Psoas muscle (tissue), 8 donors: ENCODE data around the gene TSSC4. TPM values are rescaled to one million over a fixed set of nuclear protein-coding genes. Genes with fewer than 3 reads are reported as not detected.

Source experiments
- ATAC-seq, 4 donors: fragments of 200-7000 bp; cut with Tn5 transposase; one replicate each; pipeline ENCODE4 v1.9.1; 2020; ENCODE audit warnings: moderate library complexity in 3 of 4, mild to moderate bottlenecking in 2 of 4
- DNase-seq, 2 donors: peaks; one replicate each; pipeline ENCODE4 v3.0.0-alpha.2; 2020
- H3K27ac ChIP-seq: fragments of 200-600 bp; one replicate; pipeline ENCODE4 v1.8.0; 2022
- H3K27me3 ChIP-seq, 3 donors: fragments of 200-600 bp in 1 of 3; one replicate each; pipeline versions ENCODE4 v1.6.1 to v1.8.0; 2013 to 2022; ENCODE audit warnings: low read length in 2 of 3, mild to moderate bottlenecking in 2 of 3, moderate library complexity in 1 of 3; ENCODE audit not compliant: insufficient read depth in 3 of 3
- H3K36me3 ChIP-seq, 2 donors: fragments of 200-600 bp in 1 of 2; one replicate each; pipeline versions ENCODE4 v1.6.1 to v1.8.0; 2013 to 2022; ENCODE audit warnings: low read depth in 1 of 2, mild to moderate bottlenecking in 1 of 2, moderate library complexity in 1 of 2; ENCODE audit not compliant: insufficient read depth in 1 of 2
- H3K4me1 ChIP-seq: fragments of 200-600 bp; one replicate; pipeline ENCODE4 v1.8.0; 2022
- H3K4me3 ChIP-seq: fragments of 200-600 bp; one replicate; pipeline ENCODE4 v1.8.0; 2022; ENCODE audit warnings: mild to moderate bottlenecking
- H3K9me3 ChIP-seq: fragments of 200-600 bp; one replicate; pipeline ENCODE4 v1.8.0; 2022
- WGBS, 3 donors: extraction: QIAGEN DNeasy Blood & Tissue Kit; methylation state at CpG; one replicate each; pipeline versions ENCODE4 v1.1.6 to v1.1.7; 2013; 5-methylcytosine and 5-hydroxymethylcytosine counted together
- intact Hi-C, 2 donors: fragments of 100-400 bp; cut with DNase I; formaldehyde crosslinking; loops; one replicate each; pipeline versions ENCODE4 v1.11.0 to v1.14.2; 2022
- polyA plus RNA-seq, 3 donors: library from polyadenylated mRNA; stranded (reverse); fragments of 200-250 nt; gene quantifications; one replicate each; pipeline ENCODE4 v1.2.3, GENCODE V29; 2013
- total RNA-seq, 4 donors: library from RNA; stranded (reverse); fragmentation: NEBNext Ultra II Directional in 2 of 4; extraction: Animal tissue kit (Norgen Biotek cat#: 25700) in 2 of 4; gene quantifications; one replicate each; pipeline versions ENCODE4 v1.2.1 to v1.2.4, GENCODE V29; 2021 to 2023
- TF ChIP-seq, protein P1 (sequence below): fragments of 200-600 bp; IDR thresholded peaks from one replicate; pipeline ENCODE4 v1.8.0; 2022; ENCODE audit warnings: antibody characterized with exemption
- donor health status: healthy with polysubstance abuse.
- donor health status: DM: no; HTN: no; CAD: no; lungs with moderate emphysema.
- donor health status: Bipolar disorder and iron deficiency.
- donor health status: healthy.
- donor health status: DM: yes; HTN: yes; CAD: no.
- donor health status: DM: no; HTN: no; CAD: no.
- donor health status: DM: no; HTN: no; CAD: no.
- donor health status: DM: yes; HTN: yes; CAD: no.

The TSSC4 gene
- total and polyA plus RNA-seq, 7 donors = 43.4 to 114 (median 65.5) TPM

DNA sequence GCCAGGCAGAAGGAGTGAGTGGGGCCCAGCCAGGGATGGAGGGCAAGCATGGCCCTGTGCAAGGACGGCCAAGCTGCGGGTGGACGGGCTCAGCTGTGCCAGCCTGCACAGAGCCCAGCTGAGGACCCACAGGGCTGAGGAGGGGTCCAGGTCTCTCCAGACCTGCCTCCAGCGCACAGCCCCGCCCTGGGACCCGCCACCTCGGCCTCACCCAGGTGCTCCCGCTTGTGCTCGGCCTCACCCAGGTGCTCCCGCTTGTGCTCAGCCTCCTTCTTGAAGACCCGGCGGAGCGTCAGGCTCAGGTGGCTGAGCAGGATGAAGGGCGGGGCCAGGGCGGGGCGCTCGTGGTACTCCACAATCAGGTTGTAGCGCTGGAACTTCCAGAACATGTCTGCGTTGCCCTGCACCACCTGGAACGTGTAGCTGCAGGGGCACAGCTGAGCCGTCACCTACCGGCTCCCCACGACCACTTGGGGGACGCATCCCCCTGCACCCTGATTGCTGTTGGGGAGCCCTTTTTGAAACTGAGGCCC is 6.4 kb downstream of the TSSC4 start:
- TF ChIP-seq, protein P1, sequence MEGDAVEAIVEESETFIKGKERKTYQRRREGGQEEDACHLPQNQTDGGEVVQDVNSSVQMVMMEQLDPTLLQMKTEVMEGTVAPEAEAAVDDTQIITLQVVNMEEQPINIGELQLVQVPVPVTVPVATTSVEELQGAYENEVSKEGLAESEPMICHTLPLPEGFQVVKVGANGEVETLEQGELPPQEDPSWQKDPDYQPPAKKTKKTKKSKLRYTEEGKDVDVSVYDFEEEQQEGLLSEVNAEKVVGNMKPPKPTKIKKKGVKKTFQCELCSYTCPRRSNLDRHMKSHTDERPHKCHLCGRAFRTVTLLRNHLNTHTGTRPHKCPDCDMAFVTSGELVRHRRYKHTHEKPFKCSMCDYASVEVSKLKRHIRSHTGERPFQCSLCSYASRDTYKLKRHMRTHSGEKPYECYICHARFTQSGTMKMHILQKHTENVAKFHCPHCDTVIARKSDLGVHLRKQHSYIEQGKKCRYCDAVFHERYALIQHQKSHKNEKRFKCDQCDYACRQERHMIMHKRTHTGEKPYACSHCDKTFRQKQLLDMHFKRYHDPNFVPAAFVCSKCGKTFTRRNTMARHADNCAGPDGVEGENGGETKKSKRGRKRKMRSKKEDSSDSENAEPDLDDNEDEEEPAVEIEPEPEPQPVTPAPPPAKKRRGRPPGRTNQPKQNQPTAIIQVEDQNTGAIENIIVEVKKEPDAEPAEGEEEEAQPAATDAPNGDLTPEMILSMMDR = no peak
- no peak overlapping the region for H3K27ac ChIP-seq
- no peak overlapping the region for H3K4me3 ChIP-seq
- H3K4me1 ChIP-seq = peaks cover 5% of the 10 kb centered on the region
- ATAC-seq (no peak), DNase-seq (no peak)
- H3K36me3 ChIP-seq = peaks cover 0 to 24% of the 10 kb centered on the region in 2 donors
- WGBS, 3 donors = 81 to 87% (median 83%) methylated on average over 19 to 24 of the region's 24 CpGs
- H3K27me3 ChIP-seq = no peaks in the 10 kb centered on the region
- no peaks in the 10 kb centered on the region for H3K9me3 ChIP-seq
- intact Hi-C loops = no loop called here

DNA sequence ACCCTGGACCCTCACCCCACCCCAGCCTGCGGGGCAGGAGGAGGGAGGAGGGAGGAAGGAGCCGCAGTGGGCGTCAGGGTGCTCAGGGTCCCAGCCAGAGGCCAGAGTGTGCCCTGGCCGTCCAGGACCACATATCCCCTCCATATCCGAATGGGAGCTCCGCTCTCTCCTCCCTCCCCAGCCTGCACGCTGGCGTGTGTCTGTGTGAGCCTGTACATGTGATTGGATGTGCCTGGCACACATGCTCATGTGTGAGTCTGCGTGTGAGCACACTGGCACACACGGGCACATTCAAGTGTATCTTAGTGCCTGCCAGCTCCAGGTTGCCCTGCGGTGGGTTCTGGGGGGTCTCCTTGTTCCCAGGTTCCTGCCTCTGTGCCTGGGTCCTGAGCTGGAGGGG is 8.1 kb downstream of the TSSC4 start:
- WGBS, 3 donors = 62 to 70% (median 65%) methylated on average over 10 to 11 of the region's 11 CpGs
- no peak for ATAC-seq
- Histone ChIP-seq H3K9me3 (no peaks in the 10 kb centered on the region), H3K27ac (no peak overlapping the region), H3K27me3 (no peaks in the 10 kb centered on the region), H3K4me1 (no peaks in the 10 kb centered on the region), H3K36me3 (peaks cover 0 to 7% of the 10 kb centered on the region in 2 donors), H3K4me3 (no peak overlapping the region)
- intact Hi-C loops = no loop called here
- no peak for DNase-seq
- TF ChIP-seq, protein P1 = no peak

DNA sequence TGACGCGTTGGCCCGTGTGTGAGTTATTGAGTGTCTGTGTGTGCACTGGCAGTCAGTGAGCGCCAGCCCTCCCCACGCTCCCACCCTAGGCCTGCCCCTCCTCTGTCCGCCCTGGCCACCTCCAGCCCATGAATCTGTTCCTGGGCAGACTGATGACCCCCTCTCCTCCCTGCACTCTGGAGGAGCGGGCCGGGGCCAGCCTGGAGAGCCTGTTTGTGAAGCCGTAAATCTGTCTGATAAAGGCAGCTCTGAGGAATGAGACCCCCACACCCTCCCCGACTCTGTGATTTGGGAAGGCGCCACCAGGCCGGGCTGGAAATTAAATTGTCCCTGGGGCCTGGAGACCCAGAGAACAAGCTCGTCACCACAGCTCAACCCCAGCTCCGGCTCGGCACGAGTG is 8.6 kb downstream of the TSSC4 start:
- WGBS, 3 donors = 47 to 55% (median 54%) methylated on average over 16 of the region's 16 CpGs
- Histone ChIP-seq H3K27ac (no peak overlapping the region), H3K27me3 (no peaks in the 10 kb centered on the region), H3K36me3 (peaks cover 0 to 3% of the 10 kb centered on the region in 2 donors), H3K4me1 (no peaks in the 10 kb centered on the region), H3K9me3 (no peaks in the 10 kb centered on the region), H3K4me3 (no peak overlapping the region)
- intact Hi-C loops = no loop called here
- ATAC-seq (no peak), DNase-seq (no peak)
- TF ChIP-seq, protein P1 = no peak

DNA sequence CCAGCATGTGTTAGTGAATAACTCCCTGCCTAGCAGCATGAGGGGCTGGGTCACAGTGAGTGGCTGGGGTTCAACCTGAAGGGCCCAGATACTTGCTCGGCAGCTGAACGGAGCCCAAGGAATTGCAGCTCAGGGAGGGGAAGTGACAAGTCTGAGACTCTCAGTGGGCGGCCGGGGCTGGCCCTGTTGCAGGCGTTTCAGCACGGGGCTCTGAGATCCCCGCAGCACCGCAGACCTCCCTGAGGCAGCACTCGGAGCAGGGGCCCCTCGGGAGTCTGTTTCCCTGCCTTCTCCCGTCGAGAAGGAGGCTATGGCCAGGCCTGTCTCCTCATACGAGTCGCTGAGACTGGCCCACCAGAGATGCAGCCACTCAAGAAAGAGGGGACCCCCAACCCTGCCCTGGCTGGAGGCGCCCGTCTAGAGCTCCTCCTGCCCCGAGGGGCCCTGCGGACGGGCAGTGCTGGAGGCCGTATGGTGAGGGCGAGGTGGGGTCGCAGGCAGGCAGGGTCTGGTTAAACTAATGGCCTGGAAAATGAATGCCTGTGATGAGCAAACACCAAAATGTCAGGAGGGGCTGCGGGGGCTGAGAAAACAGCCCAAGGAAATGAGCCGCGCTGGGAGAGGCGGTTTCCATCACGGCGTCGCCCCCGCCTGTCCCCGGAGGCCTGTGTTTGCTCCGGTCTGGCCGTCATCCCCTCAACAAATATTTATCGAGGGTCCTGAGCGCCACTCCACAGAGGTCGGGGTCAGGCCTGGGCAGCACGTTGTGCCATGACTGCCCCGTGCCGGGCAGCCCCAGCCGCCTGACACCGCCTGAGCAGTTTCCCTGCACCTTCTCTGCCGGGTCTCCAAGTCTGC is 9.3 kb downstream of the TSSC4 start:
- Histone ChIP-seq H3K9me3 (no peaks in the 10 kb centered on the region), H3K27me3 (no peaks in the 10 kb centered on the region), H3K4me3 (no peak overlapping the region), H3K4me1 (no peaks in the 10 kb centered on the region), H3K27ac (no peak overlapping the region), H3K36me3 (no peaks in the 10 kb centered on the region)
- DNase-seq (no peak), ATAC-seq (no peak)
- intact Hi-C loops = loop anchor here in 1 of 2 donors (10.0 kb wide), 1 partner anchor 245 kb away; the partner anchor contains the start of gene INS
- TF ChIP-seq, protein P1 = no peak
- WGBS, 3 donors = 42 to 49% (median 43%) methylated on average over 42 of the region's 42 CpGs
